GM21619 (cell line): ENCODE results near the gene ZC3H11A.
"Not testable (repeated sequence)": the region's sequence is repeated elsewhere in the genome, so short reads cannot be mapped to it uniquely, and the experiment has no call there.

Experiments used
- ATAC-seq: cut with Tn5 transposase; IDR thresholded peaks from one replicate; pipeline ENCODE4 v1.9.1; 2021; ENCODE audit not compliant: unreplicated experiment

The ZC3H11A gene

DNA sequence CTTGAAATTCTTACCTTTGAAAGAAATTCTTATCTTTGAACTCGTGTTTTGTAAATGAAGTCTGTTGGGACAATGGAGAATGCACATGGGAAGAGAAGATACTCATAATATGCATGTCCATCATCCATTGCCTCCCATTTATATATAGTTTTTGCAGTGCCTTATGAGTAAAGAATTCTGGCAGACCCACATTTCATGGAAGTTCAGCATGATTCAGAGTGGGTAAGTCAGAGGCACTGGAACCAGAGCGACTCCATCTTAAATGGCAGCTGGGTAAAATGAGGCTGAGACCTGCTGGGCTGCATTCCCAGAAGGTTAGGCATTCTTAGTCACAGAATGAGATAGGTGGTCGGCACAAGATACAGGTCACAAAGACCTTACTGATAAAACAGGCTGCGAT lies 16.6 kb upstream of the ZC3H11A start:
- no peak for ATAC-seq

DNA sequence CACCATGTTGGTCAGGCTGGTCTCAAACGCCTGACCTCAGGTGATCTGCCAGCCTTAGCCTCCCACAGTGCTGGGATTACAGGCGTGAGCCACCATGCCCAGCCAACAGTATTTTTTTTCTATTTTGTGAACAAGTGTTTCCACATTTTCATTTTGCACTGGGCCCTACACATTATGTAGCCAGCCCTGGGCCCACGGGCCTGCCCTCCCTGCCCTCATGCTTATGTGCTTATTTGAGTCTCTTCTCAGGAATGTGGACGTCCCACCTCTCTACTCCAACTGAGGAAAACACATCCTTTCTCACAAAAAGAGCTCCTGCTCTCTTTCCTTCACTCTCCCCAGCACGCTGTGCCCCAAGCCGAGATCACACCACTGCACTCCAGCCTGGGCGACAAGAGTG lies 13.5 kb upstream of the ZC3H11A start:
- ATAC-seq, result no peak

DNA sequence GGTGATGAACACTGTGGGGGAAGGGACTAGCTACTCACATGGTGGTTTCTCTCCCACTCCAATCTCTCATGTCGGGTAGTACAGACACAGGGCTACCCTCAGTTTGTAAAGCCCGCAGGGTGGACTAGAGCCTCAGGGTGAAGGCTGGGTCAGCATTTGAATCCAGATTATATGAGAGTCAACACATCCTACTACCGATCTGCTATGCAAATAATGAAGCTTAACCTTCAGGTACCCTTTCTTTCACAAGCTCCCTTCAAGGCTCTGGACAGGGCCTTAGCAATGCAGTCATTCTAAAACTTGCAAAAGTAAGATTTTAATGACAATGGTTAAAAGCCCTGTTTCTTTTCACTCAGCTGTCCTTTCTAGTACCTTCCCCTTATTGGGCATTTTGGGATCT lies 5.5 kb upstream of the ZC3H11A start:
- no peak for ATAC-seq

DNA sequence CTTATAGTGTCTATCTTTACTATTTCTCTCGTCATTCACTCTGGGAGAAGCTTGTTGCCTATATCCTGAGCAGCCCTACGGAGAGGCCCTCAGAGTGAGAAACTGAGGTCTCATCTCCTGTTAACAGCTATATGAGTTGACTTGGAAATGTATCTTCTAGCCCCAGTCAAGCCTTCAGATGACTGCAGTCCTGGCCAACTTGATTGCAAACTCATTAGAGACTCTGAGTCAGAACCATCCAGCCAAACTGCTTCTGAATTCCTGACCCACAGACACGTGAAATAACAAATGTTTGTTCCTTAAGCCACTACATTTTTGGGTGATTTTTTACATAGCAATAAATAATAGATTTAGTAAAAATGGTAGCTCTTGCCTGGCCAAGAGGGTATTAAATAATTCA lies 3.9 kb upstream of the ZC3H11A start:
- no peak for ATAC-seq

DNA sequence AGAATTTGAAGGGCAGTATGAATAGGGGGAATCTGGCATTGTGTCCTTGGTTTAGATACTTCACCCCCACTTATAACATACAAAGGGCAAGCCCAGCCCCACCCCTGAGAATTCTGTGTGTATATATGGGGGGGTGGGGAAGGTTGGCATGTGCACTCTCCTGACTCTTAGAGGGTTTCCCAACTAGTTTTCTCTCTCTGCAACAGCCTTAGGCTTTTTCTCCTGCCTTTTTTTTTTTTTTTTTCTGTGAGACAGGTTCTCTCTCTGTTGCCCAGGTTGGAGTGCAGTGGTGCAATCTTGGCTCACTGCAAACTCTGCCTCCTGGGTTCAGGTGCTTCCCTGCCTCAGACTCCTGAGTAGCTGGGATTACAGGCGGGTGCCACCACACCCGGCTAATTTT lies 2.9 kb upstream of the ZC3H11A start:
- no peak for ATAC-seq

DNA sequence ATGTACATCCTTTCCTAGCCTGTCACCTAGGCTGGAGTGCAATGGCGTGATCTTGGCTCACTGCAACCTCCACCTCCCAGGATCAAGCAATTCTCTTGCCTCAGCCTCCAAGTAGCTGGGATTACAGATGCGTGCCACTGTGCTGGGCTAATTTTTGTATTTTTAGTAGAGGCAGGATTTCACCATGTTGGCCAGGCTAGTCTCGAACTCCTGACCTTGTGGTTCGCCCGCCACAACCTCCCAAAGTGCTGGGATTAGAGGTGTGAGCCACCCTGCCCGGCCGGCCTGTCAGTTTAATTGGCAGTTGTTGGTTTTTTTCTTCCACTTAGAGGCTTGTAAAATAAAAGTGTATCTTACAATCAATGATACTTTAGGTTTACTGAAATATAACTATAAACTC lies 1.9 kb upstream of the ZC3H11A start:
- ATAC-seq, result not testable (repeated sequence)

DNA sequence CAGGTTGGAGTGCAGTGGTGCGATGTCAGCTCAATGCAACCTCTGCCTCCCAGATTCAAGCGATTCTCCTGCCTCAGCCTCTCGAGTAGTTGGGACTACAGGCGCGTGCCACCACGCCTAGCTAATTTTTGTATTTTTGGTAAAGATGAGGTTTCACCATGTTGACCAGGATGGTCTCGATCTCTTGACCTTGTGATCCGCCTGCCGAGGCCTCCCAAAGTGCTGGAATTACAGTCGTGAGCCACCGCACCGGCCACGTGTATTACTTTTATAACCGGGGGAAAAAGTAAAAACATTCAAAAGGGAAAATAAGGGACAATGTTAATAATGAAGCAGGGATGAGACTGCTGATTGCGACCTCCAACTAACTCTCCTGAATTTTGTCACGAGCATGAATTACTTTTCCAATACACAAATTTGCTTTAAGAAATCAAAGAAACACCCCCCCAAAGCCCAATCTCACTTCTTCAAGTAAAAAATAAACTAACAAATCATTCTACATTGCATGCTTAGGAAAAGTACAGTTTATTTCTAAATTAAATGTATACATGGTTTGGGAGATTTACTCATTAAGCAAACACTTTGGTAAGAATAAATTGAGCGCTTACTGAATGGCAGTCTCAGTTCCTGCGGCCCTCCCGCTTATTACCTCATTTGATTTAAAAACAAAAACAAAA lies 521 bp upstream of the ZC3H11A start:
- ATAC-seq, result no peak

DNA sequence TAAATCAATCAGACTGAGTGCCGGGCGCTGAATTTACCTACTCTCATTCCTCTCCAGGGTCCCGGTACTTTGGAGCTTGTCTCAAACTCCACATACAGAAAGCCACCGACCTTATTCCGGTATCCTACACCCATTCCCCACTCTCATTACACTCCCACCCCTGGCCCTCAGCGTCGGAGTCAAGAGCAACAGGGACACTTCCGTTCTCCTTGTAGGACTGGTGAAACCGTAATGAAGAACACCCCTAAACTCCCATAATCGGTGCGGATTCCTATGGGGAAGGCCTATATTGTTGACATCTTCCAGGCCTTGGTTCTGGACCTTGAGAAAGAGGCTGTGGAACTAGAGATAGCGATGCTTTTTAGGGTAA lies 798 bp downstream of the ZC3H11A start:
- peak; percentile 21 for ATAC-seq

DNA sequence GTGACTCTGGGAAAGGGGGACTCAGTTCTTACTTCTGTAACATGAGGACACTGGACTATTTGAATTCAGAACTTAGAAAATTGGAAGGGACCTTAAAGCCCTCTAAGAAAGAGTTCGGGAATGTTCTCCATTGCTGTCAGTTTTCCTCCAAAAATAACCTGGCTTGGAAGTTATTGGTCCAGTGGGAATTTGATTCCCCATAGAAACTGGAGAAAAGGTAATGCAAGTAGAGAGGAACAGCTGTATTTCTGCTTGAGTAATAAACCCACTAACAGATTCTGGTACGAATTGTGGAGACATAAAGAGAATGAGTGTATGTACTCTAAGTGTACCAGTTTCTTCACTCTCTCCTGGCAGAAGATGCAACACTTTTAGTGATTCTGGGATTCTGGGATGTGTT lies 1.8 kb downstream of the ZC3H11A start:
- no peak for ATAC-seq

DNA sequence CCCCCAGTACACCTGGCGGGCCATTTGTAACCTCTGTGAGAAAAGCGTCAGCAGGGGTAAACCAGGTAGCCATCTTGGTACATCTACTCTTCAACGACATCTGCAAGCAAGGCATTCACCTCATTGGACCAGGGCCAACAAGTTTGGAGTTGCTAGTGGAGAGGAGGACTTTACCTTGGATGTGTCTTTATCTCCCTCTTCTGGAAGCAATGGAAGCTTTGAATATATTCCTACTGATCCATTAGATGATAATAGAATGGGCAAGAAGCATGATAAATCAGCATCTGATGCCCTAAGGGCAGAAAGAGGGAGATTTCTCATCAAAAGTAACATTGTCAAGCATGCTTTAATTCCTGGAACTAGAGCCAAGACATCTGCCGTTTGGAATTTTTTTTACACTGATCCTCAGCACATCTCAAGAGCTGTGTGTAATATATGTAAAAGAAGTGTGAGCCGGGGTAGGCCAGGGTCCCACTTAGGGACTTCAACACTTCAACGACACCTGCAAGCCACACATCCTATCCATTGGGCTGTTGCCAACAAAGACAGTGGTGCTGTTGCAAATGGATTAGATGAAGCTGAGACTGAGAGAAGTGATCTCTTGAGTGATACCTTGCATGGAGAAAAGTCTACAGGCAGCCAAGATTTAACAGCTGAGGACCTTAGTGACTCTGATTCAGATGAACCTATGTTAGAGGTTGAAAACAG lies 2.7 kb downstream of the ZC3H11A start:
- no peak for ATAC-seq

DNA sequence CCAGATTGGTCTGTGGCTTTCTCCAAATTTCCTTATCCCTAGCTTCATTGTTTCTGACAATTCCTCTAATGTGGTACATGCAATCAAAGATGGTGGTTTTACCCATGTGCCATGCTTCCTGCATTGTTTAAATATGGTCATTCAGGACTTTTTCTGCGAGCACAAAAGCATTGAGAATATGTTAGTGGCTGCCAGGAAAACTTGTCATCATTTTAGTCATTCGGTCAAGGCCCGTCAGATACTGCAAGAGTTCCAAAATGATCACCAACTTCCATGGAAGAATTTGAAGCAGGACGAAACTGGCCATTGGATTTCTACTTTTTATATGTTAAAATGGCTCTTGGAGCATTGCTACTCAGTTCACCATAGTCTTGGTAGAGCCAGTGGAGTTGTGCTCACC lies 3.7 kb downstream of the ZC3H11A start:
- ATAC-seq, result no peak

DNA sequence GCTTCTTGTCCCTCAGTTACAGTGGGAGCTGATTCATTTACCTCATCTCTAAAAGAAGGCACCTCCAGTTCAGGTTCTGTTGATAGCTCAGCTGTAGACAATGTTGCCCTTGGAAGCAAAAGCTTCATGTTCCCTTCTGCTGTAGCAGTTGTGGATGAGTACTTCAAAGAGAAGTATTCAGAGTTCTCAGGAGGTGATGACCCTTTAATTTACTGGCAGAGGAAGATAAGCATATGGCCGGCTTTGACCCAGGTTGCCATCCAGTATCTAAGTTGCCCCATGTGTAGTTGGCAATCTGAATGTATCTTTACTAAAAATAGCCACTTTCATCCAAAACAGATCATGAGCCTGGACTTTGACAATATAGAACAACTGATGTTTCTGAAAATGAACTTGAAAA lies 4.5 kb downstream of the ZC3H11A start:
- no peak for ATAC-seq

DNA sequence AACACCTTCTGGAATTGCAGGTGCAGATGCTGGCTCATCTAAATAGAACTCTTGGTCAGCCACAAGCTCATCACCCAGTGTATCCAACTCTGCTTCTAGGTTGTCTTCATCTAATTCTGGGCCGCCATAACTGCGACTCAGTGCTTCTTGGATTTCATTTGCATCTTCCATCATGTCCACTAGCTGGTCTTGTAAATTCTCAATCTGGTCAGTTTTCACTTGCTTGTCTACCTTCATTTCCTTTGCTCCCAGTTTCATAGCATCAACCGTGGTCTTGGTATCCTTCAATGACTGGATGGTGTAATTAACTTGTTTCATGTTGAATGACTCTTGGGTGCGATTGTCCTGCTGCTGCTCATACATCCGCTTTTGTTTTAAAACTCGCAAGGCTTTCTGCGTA lies 10.3 kb downstream of the ZC3H11A start:
- no peak for ATAC-seq

DNA sequence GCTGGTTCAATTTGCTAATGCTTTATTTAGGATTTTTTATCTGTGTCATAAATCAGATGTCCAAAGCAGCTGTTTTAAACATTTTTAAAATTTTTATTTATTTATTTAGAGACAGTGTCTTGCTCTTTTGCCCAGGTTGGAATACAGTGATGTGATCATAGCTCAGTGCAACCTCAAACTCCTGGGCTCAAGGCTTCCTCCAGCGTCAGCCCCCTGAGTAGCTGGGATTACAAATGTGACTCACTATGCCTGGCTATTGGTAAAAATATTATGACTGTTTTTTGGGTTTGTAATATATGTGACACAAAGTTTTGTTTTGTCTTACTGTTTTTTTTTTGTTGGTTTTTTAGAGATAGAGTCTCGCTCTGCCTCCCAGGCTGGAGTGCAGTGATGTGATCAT lies 11.8 kb downstream of the ZC3H11A start:
- ATAC-seq, result no peak

DNA sequence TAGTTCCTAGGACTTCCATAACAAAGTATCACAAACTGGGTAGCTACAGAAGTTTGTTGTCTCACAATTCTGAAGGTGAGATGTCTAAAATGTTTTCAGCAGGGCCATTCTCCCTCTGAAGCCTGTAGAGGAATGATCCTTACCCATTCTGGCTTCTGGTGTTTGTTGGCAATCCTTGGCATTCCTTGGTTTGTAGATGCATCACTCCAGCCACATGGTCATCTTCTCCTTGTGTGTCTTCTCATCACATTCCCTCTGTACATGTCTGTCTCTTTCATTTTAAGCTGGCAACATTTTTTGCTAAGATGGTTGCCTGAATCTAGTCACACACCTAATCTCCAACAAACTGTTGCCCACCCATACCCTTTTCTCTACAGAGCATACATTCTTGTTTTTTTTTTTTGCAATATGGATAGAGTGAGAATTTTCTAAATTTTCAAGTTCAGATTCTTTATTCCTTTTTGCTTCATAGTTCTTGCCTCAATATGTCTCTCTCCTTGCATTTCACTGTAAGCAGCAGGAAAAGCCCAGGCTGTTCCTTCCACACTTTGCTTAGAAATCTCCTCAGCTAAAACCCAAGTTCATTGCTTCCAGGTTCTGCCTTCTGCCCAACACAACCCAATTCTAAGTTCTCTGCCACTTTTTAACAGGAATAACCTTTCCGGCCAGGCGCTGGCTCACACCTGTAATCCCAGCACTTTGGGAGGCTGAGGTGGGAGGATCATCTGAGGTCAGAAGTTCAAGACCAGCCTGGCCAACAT lies 18.3 kb downstream of the ZC3H11A start:
- ATAC-seq, result no peak

DNA sequence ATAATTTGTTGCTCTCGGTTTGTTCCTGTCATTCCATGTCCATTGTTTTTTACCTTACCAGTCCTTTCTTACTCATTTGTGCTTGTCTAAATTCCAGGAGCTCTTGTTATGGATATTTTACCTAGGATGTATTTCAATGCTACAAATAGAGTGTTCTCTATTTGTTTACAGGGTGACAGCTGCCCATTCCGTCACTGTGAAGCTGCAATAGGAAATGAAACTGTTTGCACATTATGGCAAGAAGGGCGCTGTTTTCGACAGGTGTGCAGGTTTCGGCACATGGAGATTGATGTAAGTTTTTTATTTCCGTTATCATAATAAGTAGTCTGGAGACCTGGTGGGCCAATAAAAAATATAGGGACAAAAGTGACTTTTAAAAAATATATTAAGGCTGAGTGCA lies 23.0 kb downstream of the ZC3H11A start:
- no peak for ATAC-seq

DNA sequence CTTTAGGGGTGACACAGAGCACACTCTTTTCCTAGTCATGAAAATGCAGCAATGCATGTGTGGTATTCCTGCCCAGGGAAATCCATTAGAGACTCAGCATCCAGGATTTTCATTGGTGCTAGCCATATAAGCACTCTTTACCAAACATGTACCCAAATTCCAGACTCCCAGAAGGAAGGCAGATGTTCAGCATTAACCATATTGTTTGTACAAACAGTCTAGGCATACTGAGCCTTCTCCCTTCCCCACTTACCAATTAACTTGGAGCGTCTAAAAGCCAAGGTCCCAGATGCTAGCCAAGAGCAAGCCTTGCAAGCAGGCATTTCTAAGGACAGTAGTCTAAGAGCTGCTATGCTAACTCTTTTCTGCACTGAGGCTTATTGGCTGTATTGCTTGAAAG lies 27.9 kb downstream of the ZC3H11A start:
- ATAC-seq, result no peak

DNA sequence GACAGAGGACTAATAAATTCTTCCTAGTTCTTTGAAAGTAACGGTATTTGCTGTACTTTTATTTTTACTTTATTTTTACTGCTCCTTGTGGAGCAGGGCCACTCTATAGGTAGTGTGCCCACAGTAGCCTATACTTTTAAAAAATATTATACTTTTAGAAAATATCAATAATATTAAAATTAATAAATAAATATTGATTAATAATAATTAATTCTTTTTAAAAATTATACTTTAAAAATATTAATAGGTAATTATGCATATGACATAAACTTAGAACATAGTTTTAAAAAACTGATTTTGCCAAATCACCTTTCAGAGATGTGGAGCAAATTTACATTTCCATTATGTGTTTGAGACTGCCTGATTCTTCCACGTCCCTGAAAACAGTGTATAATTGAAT lies 30.8 kb downstream of the ZC3H11A start:
- no peak for ATAC-seq

DNA sequence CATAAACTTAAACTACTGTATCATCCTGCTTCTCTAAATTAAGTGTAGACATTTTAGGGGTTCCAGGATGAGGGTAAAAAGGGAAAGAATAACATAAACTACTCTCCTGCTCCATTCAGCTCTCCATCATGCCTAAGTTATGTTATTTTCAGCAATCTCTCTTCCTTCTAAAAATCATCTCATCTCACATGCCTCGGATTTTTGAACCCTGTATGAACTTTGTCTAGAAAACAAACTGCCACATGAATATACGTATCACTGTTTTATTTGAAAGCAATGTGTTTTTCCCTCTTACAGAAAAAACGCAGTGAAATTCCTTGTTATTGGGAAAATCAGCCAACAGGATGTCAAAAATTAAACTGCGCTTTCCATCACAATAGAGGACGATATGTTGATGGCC lies 32.6 kb downstream of the ZC3H11A start:
- ATAC-seq, result no peak

DNA sequence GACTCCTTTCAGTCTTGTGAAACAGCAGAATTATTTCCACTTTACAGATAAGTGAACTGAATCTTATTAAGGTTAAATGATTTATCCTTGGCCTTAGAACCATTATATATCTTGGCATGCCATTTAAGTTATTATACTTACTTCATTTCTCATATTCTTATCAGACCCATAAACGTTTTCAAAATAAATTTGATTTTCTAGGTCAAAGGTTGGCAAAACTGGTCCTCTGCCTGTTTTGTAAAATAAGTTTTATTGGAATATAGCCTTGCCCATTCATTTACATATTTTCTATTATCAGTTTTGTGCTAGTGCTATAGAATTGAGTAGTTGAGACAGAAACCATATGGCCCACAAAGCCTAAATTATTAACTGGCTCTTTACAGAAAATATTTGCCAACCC lies 33.1 kb downstream of the ZC3H11A start:
- ATAC-seq, result no peak

DNA sequence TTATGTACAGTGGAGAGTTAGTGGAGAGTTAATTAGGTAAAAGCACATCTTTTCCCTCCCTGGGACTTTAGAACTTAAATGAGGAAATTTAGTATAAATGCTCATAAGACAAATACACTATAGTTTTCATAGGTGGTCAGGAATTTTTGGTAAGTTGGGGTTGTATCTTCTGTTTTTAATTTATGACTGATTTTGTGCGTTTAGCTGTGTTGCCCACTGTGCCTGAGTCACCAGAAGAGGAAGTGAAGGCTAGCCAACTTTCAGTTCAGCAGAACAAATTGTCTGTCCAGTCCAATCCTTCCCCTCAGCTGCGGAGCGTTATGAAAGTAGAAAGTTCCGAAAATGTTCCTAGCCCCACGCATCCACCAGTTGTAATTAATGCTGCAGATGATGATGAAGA lies 33.8 kb downstream of the ZC3H11A start:
- ATAC-seq, result not testable (repeated sequence)

DNA sequence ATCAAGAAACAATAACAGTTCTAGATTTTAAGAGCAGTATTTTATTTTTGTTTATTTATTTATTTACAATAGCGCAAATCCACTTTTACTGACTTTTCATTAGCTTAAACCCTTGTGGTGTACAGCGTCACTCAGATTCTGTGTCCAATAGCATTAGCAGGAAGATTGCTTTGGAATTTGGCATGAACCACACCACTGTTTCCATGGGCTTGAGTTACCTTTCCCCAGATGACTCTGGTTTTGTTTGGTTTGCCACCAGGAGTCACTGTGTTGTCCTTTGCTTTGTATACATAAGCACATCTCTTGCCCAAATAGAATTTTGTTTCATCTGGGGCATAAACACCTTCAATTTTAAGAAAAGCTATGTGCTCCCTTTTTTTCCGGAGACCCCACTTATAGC lies 40.1 kb downstream of the ZC3H11A start:
- ATAC-seq, result no peak
